GM08714 (cell line): ENCODE measurements around the gene FMN1.

Experiments used
- H3K4me3 ChIP-seq: fragments of 200-500 bp; sonication (Bioruptor generic); 2 replicates; pipeline ENCODE4 v1.5.1; 2014; ENCODE audit warnings: mild to moderate bottlenecking, low read length, inconsistent platforms
- ZNF274 ChIP-seq: IDR thresholded peaks from 2 replicates; pipeline ENCODE4 v1.6.1; 2012; ENCODE audit warnings: mild to moderate bottlenecking, low read depth, low read length

FMN1 gene

GRCh38 chr15:32831485-32831884 is 363.0 kb downstream of the FMN1 start:
- no peak overlapping the region for H3K4me3 ChIP-seq
- no peak for TF ChIP-seq ZNF274

DNA sequence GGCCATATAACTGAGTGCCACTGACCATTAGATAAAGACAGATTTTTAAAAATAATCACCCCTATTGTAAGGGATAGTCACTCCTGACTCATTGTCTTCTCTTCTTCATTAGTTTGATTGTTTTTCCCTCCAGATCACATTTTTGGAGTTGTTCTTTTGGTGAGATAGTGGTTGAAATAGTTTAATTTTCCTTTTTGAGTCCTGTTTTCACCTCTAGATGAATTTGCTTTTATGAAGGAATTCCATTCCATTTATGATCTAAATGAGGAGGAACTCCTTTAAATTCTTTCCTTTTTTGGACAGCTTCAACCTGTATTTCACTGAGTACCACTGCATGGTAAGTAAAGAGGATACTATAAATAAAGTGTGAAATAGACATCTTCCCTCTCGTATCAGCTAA is 364.3 kb downstream of the FMN1 start:
- H3K4me3 ChIP-seq: no peak overlapping the region
- no peak for TF ChIP-seq ZNF274

GRCh38 chr15:32829436-32829835 is 365.1 kb downstream of the FMN1 start:
- H3K4me3 ChIP-seq: no peak overlapping the region
- TF ChIP-seq ZNF274: no peak

DNA sequence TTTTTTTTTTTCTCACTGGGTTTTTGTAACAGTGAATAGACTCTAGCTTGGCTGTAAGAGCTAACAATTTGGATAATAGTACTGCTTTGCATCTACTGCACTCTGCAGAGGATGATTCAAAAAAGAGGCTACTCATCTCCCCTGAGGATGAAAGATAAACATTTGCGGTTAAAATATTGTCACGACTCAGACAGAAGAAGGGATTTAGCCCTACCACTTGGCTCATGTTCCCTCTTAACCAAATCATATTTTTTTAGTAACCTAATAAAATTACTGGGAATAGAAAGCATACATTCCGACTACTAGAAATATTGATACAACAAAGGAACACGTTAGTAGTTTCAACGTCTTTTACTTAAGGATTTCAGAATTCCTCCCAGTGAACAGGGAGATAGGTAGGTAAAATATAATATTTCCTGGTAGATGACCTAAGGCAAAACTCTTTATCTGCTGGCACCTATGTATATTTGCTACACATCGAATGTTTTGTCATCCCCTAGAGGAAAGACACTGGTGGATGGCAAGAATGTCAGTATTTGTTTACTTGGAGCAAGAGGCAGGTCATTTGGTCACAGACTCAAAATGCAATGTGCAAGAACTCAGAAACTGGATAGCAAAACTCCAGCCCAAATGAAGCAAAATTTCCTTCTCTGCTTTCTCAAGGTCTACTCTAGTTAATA is 365.9 kb downstream of the FMN1 start:
- no peak for TF ChIP-seq ZNF274
- H3K4me3 ChIP-seq: no peak overlapping the region

DNA sequence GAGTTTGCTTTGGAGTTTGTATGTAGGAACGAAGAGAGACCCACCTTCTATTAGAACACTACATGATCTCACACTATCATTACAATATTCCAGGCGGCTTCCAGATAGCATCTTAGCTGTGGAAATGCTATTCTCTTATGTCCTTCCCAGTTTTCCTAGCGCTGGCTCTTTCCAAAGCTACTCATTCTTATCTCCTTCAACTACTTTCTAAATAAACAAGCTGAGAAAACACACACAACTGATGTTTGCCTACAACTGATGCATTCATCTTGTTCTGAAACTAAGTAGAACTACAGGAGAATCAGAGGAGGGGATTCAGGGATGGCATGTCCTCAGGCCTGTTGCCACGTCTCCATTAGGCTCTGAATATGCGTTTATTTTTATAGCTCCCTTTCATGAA is 367.8 kb downstream of the FMN1 start:
- TF ChIP-seq ZNF274: no peak
- H3K4me3 ChIP-seq: no peak overlapping the region

DNA sequence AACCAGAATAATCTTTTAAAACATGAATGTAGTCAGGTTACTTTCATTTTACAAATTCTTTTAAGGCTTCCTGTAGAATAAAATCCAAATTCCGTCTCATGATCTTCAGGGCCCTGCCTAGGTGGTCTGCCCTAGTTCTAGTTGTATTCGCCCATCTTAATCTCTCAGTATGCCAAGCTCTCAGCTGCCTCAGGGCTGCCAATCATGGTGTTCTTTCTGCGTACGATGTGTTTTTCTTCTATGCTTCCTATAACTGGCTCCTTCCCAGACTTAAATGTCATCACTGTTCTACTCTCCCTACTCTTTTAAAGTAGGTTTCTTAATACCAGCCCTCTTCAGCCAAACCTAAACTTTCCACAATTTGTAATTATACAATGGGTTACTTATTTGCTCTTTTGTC is 369.3 kb downstream of the FMN1 start:
- no peak overlapping the region for H3K4me3 ChIP-seq
- TF ChIP-seq ZNF274: no peak

DNA sequence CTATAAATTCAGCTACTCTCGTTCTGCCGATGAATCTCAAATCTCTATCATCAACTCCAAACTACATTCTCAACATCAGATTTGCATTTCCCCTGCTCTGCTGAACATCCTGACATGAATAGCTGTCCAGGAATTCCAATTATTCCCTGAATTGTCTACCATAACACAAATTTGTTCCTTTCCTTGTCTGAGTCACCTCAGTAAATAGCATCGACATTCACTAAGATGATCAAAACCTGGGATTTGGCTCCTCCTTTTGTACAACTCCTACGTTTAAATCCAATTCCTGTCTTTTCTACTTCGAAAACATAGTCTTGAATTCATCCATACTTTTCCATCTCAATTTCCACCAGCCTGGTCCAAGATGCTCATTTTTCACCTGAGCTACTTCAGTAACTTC is 369.7 kb downstream of the FMN1 start:
- no peak overlapping the region for H3K4me3 ChIP-seq
- no peak for TF ChIP-seq ZNF274

DNA sequence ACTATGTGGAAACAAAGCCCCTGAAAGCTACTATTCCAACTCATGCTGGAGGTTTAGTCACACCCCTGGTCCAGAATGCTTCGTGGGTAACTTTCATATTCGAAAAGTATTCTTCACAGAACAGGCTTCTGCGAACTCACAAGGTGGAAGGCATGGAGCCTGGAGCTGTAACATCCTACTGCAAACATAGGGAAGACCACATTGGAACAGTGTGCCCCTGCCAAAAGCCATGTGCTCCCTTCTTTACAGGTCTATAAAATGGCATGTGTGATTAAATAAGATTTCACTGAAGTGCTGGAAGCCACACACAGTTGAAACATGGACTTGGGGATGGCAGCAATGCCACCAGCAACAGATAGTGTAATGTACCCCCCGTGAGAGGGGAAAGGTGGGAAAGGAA is 370.8 kb downstream of the FMN1 start:
- TF ChIP-seq ZNF274: no peak
- no peak overlapping the region for H3K4me3 ChIP-seq

- H3K4me3 ChIP-seq: no peak overlapping the region
- TF ChIP-seq ZNF274: no peak
Measured at GRCh38 chr15:32822739-32823138, 371.8 kb downstream of the FMN1 start.

DNA sequence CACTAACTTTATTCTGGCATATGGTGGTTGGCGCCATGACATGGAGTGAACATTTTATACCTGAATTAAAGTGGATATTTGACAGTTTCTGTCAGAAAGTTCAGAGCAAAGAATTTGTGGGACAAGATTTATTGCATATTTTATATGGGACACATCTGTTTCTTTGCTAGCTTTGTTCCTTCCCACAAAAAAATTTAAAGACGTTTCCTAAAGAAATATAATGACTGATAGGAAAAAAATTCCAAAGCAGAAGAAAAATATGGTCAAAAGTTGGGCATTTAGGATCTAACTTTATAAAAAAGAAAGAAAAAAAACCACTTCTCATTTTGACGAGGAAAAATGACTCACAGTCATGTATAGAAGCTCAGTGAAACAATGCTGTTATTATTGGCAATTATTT is 375.1 kb downstream of the FMN1 start:
- TF ChIP-seq ZNF274: no peak
- no peak overlapping the region for H3K4me3 ChIP-seq

GRCh38 chr15:32818758-32819447 is 375.6 kb downstream of the FMN1 start:
- H3K4me3 ChIP-seq: no peak overlapping the region
- TF ChIP-seq ZNF274: no peak

DNA sequence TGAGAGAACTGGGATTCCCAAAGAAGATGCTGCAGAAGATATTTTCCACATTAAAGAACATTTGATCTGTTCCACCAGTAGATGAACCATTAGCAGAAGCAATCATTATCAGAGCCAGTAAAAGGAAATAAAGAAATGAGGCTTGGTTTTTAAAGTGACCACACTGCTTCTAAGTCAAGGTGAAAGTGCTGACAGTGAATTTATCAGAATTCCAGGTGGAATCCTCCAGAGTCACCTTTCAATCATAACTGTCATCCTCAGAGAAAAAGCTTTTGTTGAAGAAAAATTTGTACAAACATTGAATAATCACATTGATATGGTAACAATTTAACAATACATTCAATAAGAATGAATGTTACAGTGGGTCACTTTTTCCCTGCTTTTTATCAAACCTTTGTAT is 376.9 kb downstream of the FMN1 start:
- TF ChIP-seq ZNF274: no peak

GRCh38 chr15:32807331-32807730 is 387.2 kb downstream of the FMN1 start:
- no peak for TF ChIP-seq ZNF274
- H3K4me3 ChIP-seq: no peak overlapping the region

More for the DNA sequence above, 376.9 kb downstream of the FMN1 start:
- no peak overlapping the region for H3K4me3 ChIP-seq

DNA sequence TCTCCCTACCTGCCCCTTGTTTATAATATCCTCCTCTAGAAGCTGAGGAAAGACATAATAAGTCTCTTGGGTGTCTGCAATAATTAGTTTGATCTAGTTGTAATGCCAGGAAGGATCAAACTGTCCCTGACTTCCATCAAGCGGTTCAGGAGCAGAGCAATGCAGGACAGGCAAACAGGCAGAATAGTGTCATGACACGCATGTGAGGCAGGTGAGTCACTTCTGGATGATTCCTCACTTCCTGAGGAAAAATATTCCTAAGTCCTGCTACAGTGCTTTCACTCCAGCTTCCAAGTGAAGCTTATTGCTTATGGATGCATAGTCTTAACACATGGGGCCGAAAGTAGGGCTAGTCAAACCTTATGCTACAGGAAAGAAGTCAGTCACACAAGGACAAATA is 390.9 kb downstream of the FMN1 start:
- no peak overlapping the region for H3K4me3 ChIP-seq
- no peak for TF ChIP-seq ZNF274

DNA sequence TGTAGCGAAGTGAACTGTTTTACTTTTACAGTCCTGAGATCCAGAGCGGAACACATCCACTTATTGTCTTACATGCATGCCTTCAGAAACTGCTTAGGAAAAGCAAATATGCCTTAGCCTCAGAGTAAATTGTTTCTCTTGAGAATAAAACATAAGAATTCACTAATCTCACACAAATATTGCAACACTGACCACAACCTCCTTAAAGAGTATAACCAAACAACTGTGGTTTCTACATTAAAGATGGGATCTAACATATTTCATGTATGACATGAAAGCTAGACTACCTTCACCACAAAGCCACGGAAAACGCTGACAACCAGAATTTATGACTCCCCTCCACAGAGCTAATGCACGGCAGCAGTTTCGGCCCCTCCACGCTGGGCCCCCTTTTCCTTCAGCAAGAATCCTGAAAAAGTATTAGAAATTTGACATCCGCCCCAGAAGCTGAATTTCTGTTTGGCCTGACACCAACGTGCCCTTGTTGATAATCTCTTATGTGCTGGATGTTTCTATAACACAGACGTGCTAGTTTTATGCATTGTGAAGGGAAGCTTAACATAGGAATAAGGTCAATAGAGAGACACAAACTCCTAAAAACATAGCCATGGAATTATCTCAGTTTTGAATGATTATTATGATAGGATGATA is 392.1 kb downstream of the FMN1 start:
- H3K4me3 ChIP-seq: no peak overlapping the region
- TF ChIP-seq ZNF274: no peak
